ENCODE measurements around the gene SLC39A5. TPM values are rescaled to one million over a fixed set of nuclear protein-coding genes. Genes with fewer than 3 reads are reported as not detected.

The SLC39A5 gene
- total RNA-seq, 1 donor from 2014 or later: 0.76 TPM

GRCh38 chr12:56257071-56257470 is 27.2 kb downstream of the SLC39A5 start:
- Mint-ChIP-seq H3K36me3 (peaks cover 30% of the 10 kb centered on the region), H3K27ac (peak overlapping the region; percentile 92), H3K4me1 (peaks cover 15% of the 10 kb centered on the region), H3K27me3 (ENCODE audit: low read depth) (no peaks in the 10 kb centered on the region), H3K4me3 (peak overlapping the region; percentile 94), H3K9me3 (no peaks in the 10 kb centered on the region)
- no peak for TF ChIP-seq CTCF (IDR thresholded peaks at IDR 0.05; ENCODE audit: unreplicated experiment)
- no peak for DNase-seq (ENCODE audit: low spot score in 2 of 2, unreplicated experiment in 2 of 2)

- DNase-seq (ENCODE audit: low spot score in 2 of 2, unreplicated experiment in 2 of 2): peak in 1 of 2 experiments; percentile 47
Measured at GRCh38 chr12:56257491-56258067, 27.7 kb downstream of the SLC39A5 start.

GRCh38 chr12:56258068-56258819 is 28.4 kb downstream of the SLC39A5 start, which contains the start of gene ANKRD52:
Gene ANKRD52, minus strand, starts transcription at chr12:56258384. Its CDS starts 115 bp downstream, at chr12:56258269.
- TF ChIP-seq CTCF (IDR thresholded peaks at IDR 0.05; ENCODE audit: unreplicated experiment): peak; percentile 59
- Mint-ChIP-seq H3K36me3 (peaks cover 20% of the 10 kb centered on the region), H3K27me3 (ENCODE audit: low read depth) (no peaks in the 10 kb centered on the region), H3K4me3 (peak within 1 kb of the TSS; percentile 94), H3K27ac (peak within 1 kb of the TSS; percentile 92), H3K9me3 (no peaks in the 10 kb centered on the region), H3K4me1 (peaks cover 15% of the 10 kb centered on the region)
- DNase-seq (ENCODE audit: low spot score in 2 of 2, unreplicated experiment in 2 of 2): peak; percentile 81 to 89

More at GRCh38 chr12:56257491-56258067, 27.7 kb downstream of the SLC39A5 start:
- Mint-ChIP-seq H3K4me3 (peak overlapping the region; percentile 94), H3K4me1 (peaks cover 15% of the 10 kb centered on the region), H3K36me3 (peaks cover 26% of the 10 kb centered on the region), H3K27ac (peak overlapping the region; percentile 92), H3K9me3 (no peaks in the 10 kb centered on the region), H3K27me3 (ENCODE audit: low read depth) (no peaks in the 10 kb centered on the region)
- no peak for TF ChIP-seq CTCF (IDR thresholded peaks at IDR 0.05; ENCODE audit: unreplicated experiment)

- TF ChIP-seq CTCF (IDR thresholded peaks at IDR 0.05; ENCODE audit: unreplicated experiment): no peak
- peak overlapping the region; percentile 90 for H3K27ac Mint-ChIP-seq
Measured at GRCh38 chr12:56258820-56259183, 29.0 kb downstream of the SLC39A5 start.

GRCh38 chr12:56260380-56260779 is 30.5 kb downstream of the SLC39A5 start:
- no peak for TF ChIP-seq CTCF (IDR thresholded peaks at IDR 0.05; ENCODE audit: unreplicated experiment)
- Mint-ChIP-seq H3K27me3 (ENCODE audit: low read depth) (no peaks in the 10 kb centered on the region), H3K4me1 (peaks cover 15% of the 10 kb centered on the region), H3K9me3 (no peaks in the 10 kb centered on the region), H3K36me3 (peaks cover 4% of the 10 kb centered on the region), H3K27ac (no peak overlapping the region), H3K4me3 (no peak overlapping the region)
- DNase-seq (ENCODE audit: low spot score in 2 of 2, unreplicated experiment in 2 of 2): no peak

More at GRCh38 chr12:56258820-56259183, 29.0 kb downstream of the SLC39A5 start:
- Mint-ChIP-seq H3K36me3 (peaks cover 15% of the 10 kb centered on the region), H3K9me3 (no peaks in the 10 kb centered on the region), H3K4me3 (peak overlapping the region; percentile 88), H3K27me3 (ENCODE audit: low read depth) (no peaks in the 10 kb centered on the region), H3K4me1 (peaks cover 15% of the 10 kb centered on the region)
- no peak for DNase-seq (ENCODE audit: low spot score in 2 of 2, unreplicated experiment in 2 of 2)
